NCI-H1105 treated with DMSO at 0.1 percent for 48 hours (cell line): ENCODE measurements around the gene HTRA3.

Experiments used
- DNase-seq: peaks from one replicate; lab custom pipeline; 2025; lab: John Stamatoyannopoulos, UW

Gene HTRA3

DNA sequence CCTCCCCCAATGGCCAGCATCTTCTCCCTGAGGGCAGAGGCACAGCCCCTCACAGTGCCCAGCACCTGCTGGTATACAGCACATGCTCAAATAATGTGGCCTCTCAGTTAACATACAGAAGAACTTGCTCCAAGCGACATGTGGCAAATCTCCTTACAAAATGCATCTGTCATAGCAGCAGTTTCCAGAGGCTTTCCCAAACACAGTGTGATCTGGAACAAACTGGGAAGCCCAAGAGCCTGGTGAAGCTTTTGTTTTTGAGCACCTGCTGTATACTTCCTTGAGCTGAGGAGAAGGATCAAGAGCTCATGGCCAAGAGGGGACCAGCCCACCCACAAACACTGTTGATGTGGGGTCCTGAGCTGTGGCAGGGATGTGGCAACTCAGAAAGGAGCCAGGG, 34.8 kb upstream of the HTRA3 start:
- no peak for DNase-seq

- DNase-seq: peak; percentile 74
Observed at GRCh38 chr4:8235224-8235623, 34.3 kb upstream of the HTRA3 start.

GRCh38 chr4:8235686-8236085, 33.9 kb upstream of the HTRA3 start:
- no peak for DNase-seq

DNA sequence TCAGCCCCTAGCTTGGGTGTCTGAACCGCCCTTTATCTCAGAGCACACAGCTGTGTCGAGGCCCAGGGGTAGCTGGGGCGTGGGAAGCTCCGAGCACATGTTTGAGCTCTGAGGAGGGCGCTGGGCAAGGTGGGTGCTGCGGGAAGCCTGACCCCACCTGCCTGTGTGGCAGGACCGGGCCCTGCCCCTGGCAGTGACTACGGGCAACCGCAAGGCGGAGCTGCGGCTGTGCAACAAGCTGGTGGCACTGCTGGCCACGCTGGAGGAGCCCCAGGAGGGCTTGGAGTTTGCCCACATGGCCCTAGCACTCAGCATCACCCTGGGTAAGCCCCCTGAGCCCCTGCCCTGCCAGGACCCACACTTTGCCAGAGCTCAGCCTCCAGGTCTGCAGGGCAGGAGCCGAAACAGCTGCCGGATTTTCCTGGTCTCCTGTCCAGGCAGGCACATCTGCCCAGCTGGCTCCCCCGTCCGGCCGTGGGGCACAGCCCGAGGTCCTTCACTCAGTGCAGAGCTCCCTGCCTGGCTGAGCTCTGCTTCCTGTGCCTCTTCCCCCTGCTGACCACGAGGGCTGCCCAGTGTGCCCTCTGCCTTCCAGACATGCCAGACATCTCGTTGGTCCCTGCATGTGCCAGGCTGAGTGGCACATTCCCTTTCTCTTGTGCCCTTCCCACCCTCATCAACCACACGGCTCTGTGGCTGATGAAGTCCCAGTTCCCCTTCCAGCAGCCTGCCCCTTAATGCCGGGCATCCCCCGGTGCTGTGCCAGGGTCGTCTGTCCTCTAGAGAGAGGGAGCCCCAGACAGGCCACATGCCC, 33.2 kb upstream of the HTRA3 start:
- no peak for DNase-seq

GRCh38 chr4:8236920-8237195, 32.7 kb upstream of the HTRA3 start:
- no peak for DNase-seq

- DNase-seq: no peak
Observed at GRCh38 chr4:8237256-8237989, 32.1 kb upstream of the HTRA3 start.

DNA sequence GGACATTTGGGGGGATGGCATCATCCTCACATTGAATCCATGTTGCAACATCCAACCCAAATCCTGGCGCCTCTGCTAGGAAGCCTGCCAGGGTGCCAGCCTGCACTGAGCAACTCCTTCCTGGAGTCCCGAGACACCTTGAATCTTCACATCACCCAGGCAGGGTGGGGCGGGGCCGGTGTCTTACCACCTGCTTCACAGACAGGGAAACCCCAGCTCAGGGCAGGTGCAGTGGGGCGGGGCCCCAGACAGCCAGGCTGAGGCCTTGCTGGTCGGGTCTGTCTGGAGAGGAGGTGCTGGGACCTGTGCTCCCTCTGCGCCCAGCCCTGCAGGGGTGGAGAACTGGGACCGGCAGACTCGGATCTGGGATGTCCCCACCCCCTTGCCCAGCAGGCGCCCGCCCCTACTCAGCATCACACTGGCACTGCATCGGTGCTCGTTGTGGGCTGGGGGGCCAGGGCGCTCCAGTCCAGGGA, 31.5 kb upstream of the HTRA3 start:
- DNase-seq: no peak

GRCh38 chr4:8238515-8239053, 31.0 kb upstream of the HTRA3 start:
- no peak for DNase-seq

DNA sequence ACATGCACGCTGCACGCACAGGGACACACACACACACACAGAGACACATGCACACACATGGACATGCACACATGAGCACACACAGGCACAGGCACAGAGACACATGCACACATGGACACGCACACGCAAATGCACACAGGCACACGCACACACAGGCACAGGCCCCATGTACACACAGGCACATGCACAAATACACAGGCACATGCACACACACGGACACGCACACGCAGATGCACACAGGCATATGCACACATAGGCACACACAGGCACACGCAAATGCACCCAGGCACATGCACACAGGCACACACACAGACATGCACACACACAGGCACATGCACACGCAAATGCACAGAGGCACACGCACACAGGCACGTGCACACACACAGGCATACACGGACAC, 30.3 kb upstream of the HTRA3 start:
- no peak for DNase-seq

- DNase-seq: no peak
Observed at GRCh38 chr4:8239661-8240060, 29.9 kb upstream of the HTRA3 start.

DNA sequence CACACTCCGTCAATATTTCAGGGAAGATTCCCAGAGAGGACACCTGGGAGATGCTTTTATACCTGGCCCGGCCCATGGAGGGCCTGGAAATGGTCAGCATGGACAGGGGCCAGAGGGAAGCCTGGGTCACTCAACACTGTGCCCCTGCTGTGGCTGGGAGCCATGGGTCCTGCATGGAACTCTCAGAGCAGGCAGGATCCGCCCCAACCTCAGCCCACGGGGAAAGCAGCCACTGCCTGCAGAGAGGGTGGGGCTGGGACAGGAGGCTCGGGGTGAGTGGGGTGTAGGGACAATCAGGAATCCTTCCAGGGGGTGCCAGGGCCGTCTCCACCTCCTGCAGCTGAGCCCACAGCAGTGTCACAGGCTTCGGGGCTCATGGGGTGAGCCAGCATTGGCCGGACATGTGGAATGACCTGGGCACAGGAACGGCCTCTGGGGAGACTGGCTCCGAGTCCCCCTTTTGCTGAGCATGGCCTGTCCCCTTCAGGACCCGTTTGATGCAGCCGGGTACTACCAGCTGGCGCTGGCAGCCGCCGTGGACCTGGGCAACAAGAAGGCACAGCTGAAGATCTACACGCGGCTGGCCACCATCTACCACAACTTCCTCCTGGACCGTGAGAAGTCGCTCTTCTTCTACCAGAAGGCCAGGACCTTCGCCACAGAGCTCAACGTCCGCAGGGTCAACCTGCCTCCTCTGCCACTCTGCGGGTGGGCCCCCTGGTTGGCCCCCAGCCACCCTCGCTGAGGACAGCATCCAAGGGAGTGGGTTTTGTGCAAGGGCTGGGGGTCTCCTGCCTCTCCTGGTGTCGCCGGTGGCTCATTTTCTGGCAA, 29.1 kb upstream of the HTRA3 start:
- no peak for DNase-seq

GRCh38 chr4:8241211-8241779, 28.3 kb upstream of the HTRA3 start:
- DNase-seq: no peak

DNA sequence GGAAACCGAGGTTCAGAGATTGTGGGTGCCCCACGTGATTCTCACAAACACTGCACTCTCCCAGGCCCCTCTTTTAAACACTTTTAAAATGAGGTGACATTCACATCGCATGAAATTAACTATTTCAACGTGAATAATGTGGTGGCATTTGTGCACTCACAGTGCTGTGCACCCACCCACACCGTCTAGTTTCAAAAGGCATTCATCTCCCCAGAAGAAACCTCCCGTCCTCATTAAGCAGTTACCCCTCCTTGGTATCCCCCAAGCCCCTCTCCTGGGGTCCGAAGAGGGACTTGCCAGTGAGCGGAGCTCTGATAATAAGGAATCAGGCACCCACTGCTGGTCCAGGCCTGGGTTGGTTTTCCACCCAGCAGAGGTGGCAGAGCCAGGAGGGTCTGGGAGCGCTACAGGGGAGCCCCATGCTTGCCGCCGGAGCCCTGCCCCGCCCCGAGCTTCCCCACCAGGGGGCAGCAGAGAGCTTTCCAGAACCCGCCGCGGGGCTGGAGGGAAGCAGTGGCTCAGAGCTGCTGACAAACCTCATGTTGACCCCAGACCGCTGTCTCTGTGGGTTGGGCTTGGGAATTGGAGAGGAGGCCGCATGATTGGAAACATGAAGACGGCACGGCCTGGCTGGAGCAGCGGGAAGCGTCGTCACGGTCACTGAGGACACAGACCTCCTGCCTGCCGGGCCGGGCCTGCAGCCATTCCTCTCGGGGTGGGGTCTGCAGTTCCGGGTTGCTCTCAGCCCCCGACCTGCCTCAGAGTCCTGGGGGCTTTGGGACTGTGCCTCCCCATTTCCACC, 27.5 kb upstream of the HTRA3 start:
- DNase-seq: peak; percentile 37

DNA sequence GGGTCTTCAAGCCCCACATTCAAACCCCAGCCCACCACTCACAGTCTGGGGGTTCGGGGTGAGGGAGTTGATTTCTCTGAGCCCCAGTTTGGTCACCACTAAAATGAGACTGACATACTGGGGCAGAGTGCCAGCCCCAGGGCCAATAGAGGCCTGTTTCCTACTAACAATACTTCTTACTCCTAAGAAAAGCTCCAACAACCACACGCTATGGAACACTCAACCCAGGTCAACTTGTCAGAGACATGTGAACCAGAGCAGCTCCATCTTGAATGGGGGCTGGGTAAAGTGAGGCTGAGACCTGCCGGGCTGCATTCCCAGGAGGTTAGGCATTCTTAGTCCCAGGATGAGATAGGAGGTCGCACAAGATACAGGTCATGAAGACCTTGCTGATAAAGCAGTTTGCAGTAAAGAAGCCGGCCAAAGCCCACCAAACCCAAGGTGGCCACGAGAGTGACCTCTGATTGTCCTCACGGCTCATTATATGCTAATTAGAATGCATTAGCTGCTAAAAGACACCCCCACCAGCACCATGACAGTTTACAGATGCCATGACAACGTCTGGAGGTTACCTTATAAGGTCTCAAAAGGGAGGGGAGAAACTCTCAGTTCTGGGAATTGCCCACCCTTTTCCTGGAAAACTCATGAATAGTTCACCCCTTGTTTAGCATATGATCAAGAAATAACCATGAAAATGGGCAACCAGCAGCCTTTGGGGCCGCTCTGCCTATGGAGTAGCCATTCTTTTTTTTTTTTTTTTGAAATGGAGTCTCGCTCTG, 26.6 kb upstream of the HTRA3 start:
- no peak for DNase-seq

DNA sequence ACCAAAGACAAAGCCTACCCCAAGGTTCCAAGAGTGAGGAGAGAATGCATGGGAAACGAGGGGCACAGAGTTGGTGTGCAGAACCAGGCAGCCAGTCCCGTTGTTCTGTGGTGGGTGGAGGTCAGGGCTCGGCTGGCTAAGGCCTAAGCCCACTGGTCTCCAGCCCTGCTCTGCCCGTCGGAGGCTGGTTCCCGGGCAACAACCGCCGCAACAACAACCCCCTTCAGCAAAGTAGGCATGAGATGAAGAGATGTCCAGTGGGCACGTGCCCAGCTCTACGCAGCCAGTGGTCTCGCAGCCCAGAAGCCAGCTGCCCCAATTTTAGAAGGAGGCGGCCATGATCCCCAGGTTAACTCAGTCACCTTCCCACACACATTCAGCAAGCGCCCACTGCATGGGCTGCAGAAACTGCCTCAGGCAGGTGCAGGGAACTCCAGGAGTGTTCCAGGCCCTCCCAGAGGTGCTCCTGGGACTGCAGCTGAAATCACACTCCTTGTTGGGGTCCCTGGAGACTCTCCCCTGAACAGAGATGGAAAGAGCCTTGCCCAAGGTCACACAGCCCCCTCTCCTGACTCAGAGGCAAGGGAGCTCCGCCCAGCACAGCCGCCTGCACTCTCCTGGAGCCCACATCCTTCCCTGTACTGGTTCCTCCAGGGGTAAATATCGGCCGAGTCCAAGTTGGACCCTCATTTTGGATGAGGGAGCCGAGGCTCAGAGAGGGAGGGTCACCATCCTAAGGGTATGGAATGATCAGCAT, 25.4 kb upstream of the HTRA3 start:
- DNase-seq: no peak

- no peak for DNase-seq
Observed at GRCh38 chr4:8244931-8245460, 24.6 kb upstream of the HTRA3 start.

- no peak for DNase-seq
Observed at GRCh38 chr4:8245884-8246833, 23.4 kb upstream of the HTRA3 start.
